GM13977 (cell line): ENCODE data around the gene PTPMT1.

Source experiments
- DNase-seq: peaks from one replicate; pipeline ENCODE4 v3.0.0; 2012; ENCODE audit warnings: low spot score
- in situ Hi-C: fragments of 300-500 bp; cut with MboI; formaldehyde crosslinking; loops from one replicate; pipeline ENCODE4 v1.12.0; 2022; ENCODE audit warnings: low sequenced_read_pairs, low pct_unique_long_range_greater_than_20kb, mixed read lengths, inconsistent platforms; ENCODE audit not compliant: unreplicated experiment
- TF ChIP-seq, protein P1 (sequence below): IDR thresholded peaks from 2 replicates; pipeline ENCODE4 v1.5.1; 2012; ENCODE audit warnings: mild to moderate bottlenecking, control low read depth; ENCODE audit not compliant: insufficient read depth; ENCODE audit errors: extremely low read depth, missing control alignments

The PTPMT1 gene

DNA sequence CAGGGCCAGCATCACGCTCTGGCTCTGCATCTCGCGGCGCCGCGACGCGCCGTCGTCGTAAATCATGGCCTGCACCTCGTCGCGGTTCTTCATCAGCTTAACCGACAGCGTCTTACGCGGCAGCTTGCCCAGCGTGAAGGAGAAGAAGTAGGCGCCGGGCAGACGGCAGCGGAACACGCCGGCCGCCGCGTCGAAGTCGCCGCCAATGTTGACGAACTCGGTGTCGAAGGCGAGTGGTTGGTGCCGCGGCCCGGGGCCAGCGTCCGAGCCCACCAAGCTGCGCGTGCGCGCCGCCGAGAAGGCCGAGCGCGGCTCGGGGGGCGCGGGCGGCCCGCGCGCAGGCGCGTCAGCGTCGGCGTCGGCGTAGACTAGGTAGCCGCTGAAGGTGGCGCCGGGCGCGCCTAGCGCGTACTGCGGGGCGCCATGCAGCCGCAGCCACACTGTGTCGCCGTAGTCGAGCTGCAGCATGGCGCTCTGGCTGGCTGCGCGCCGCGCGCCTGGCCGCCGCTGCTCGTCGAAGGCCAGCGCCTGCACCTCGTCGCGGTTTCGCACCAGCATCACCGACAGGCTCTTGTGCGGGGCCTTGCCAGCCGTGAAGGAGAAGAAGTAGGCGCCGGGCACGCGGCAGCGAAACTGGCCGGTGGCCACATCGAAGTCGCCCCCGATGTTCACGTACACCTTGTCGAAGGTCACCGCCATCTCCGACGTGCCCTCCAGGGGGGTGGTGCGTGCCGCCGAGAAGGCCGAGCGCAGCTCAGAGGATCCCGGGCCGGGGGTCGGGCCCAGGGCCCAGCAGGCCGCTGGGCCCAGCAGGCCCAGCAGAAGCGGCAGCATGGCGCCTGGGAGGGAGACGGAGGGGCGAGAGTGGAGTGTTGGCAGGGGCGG, 24.8 kb downstream of the PTPMT1 start:
- TF ChIP-seq, protein P1, sequence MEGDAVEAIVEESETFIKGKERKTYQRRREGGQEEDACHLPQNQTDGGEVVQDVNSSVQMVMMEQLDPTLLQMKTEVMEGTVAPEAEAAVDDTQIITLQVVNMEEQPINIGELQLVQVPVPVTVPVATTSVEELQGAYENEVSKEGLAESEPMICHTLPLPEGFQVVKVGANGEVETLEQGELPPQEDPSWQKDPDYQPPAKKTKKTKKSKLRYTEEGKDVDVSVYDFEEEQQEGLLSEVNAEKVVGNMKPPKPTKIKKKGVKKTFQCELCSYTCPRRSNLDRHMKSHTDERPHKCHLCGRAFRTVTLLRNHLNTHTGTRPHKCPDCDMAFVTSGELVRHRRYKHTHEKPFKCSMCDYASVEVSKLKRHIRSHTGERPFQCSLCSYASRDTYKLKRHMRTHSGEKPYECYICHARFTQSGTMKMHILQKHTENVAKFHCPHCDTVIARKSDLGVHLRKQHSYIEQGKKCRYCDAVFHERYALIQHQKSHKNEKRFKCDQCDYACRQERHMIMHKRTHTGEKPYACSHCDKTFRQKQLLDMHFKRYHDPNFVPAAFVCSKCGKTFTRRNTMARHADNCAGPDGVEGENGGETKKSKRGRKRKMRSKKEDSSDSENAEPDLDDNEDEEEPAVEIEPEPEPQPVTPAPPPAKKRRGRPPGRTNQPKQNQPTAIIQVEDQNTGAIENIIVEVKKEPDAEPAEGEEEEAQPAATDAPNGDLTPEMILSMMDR, result no peak
- DNase-seq, result no peak
- in situ Hi-C loops, result no loop called here

DNA sequence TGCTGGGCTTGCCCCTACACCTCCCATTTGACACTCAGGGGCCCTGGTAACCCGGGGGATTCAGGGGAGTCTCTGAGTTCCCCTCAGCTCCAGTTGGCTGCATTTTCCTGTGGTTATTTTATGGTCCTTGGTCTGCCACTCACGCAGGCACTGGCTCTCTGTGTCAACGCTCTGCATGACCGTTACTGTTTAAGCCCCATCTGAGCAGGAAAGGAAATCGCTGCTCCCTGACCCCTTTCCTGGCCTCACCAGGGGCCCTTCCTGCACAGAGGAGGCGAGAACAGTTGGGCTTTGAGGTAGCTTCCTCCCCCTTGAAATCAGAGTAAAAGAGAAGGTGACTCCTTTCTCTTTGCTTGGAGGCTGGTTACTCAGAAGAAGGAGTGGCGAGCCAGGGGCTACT, 26.4 kb downstream of the PTPMT1 start:
- in situ Hi-C loops, result no loop called here
- TF ChIP-seq, protein P1, result no peak

DNA sequence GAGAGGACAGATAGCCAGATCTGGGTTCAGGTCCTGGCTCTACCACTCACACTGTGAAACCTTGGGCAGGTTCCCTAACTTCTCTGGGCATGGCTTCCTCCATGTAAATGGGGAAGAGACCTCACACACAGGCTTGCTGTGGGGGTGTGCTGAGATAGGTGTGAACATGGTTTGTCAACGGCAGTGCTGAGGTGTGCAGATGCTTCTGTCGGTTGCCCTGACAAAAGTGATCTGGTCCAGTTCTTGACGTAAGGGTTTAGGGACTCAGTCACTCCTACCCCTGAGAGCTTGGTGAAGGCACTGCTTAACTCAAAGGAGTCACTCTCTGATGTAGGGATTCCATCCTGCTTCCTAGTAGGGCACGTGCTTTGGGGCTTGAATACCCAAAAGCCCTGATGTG, 26.9 kb downstream of the PTPMT1 start:
- DNase-seq, result no peak
- in situ Hi-C loops, result no loop called here
- TF ChIP-seq, protein P1, result no peak

More for the DNA sequence above, 26.4 kb downstream of the PTPMT1 start:
- DNase-seq, result no peak

DNA sequence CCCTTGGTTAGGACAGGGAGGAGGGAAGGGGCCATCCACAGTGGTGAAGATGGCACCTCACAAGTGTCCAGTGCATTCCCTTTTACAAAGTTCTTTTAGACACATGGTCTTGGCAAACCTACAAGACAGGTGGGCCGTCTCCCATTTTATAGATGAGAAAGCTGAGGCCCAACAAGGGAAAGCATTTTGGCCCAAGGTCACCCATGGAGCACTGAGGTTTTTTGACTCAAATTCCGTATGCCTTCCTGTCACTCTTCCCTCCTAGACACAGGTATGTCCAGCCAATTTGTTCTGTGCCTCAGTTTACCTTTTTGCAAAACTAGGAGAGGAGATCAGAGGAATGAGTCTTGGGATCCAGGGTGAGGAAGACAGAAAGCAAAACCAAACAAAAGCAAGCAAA, 27.6 kb downstream of the PTPMT1 start:
- in situ Hi-C loops, result no loop called here
- TF ChIP-seq, protein P1, result no peak
- DNase-seq, result no peak

DNA sequence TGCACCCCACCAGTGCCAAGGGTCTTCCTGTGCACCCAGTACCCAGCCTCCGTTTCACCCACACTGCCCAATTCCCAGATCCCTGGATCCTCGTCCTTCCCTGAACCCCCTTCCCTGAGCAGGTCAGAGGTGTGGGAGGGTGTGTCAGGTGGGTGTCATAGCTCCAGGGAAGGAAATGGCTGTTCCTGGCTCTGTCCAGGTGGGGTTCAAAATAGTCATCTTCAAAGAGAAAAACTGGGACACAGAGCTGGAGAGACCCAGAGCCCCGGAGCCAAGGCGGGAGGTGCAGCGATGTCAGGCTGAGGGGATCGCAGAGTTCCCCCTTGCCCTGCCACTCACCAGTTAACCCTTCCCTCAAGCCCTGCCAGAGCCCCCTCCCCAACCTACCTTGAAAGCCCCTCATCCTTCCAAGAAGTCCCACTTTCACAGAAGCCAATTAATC, 28.1 kb downstream of the PTPMT1 start:
- DNase-seq, result no peak
- in situ Hi-C loops, result no loop called here
- TF ChIP-seq, protein P1, result no peak

DNA sequence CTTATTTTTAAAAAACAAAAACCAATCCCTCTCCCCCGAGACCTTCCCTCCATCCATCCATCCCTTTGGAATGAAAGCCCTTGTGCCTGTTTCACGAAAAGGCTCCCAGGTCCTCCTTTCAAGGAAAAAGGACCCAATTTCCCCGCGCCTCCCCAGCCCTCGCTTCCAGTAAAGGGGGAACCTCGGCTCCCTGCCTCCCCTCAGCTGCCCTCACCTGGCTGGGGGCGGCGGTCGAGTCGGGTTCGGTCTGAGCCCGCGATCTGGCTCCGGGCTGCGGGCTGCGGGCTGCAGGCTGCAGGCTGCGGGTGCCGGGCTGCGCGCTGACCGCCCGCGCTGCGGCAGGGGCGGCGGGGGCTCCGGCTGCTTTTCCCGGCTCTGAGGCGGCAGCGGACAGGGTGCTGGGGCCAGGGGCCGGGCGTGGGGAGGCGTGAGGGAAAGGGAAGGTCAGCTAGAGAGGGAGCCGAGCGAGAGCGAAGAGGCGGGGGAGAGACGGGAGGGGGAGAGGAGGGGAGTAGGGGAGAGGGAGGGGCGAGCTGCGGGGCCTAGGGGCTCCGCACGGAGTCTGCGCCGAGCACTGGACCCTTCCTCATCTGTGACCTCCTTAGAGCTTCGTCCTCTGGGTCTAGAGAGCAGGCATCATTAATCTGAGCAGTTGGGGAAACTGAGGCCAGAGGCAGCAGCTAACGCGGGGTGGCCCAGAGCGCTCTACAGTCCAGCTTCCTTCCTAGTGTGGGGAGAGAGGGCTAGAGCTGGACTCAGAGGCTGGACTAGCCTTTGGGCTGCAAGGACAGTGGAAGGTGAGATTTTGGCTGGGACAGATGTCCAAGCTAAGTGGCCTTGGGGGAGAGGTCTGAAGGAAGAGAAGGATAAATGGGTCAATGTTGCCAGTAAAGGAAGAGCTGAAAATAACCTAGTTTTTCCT, 28.8 kb downstream of the PTPMT1 start, which contains the start of gene C1QTNF4:
TSS of gene C1QTNF4 (minus strand) at position 478 of the 922 bp plus-strand sequence. CDS start 3,601 bp downstream, outside the sequence.
- no peak for DNase-seq
- in situ Hi-C loops, result no loop called here
- TF ChIP-seq, protein P1, result no peak
